ENCODE results near the gene FIBIN. TPM values are rescaled to one million over a fixed set of nuclear protein-coding genes. Genes with fewer than 3 reads are reported as not detected.

FIBIN gene
- total and polyA plus RNA-seq, 2 donors from 2014 or later: 14.5 to 85.4 TPM

- intact Hi-C loops (cut with DNase I): no loop called here
- Histone ChIP-seq H3K4me1 (ENCODE audit: control insufficient read depth in 2 of 3, insufficient read depth in 2 of 3, low read depth in 1 of 3, low read length in 3 of 3) (no peaks in the 10 kb centered on the region), H3K9ac (ENCODE audit: low read length in 3 of 3) (no peak overlapping the region), H3K9me3 (ENCODE audit: control insufficient read depth in 2 of 3, insufficient read depth in 1 of 3, low read length in 3 of 3) (no peaks in the 10 kb centered on the region), H3K27me3 (ENCODE audit: control insufficient read depth, insufficient read depth, low read length) (no peaks in the 10 kb centered on the region), H3K27ac (ENCODE audit: low read depth in 2 of 2, low read length in 2 of 2) (no peak overlapping the region), H3K36me3 (ENCODE audit: control insufficient read depth in 2 of 3, insufficient read depth in 3 of 3, low read length in 3 of 3) (no peaks in the 10 kb centered on the region), H3K4me3 (ENCODE audit: low read length in 3 of 3) (no peak overlapping the region)
- TF ChIP-seq CTCF (IDR thresholded peaks at IDR 0.05; ENCODE audit: borderline replicate concordance, extremely low read depth, insufficient read depth): no peak
- FAIRE-seq (no peak), DNase-seq (peak in 1 of 5 donors; percentile 20)
Observed at GRCh38 chr11:27013781-27014361, 20.0 kb downstream of the FIBIN start.

GRCh38 chr11:27018902-27019529 is 25.1 kb downstream of the FIBIN start:
- FAIRE-seq (no peak), DNase-seq (no peak)
- H3K27me3 ChIP-seq (ENCODE audit: control insufficient read depth, insufficient read depth, low read length): no peaks in the 10 kb centered on the region
- H3K36me3 ChIP-seq (ENCODE audit: control insufficient read depth in 2 of 3, insufficient read depth in 3 of 3, low read length in 3 of 3): no peaks in the 10 kb centered on the region
- no peak overlapping the region for H3K27ac ChIP-seq (ENCODE audit: low read depth in 2 of 2, low read length in 2 of 2)
- H3K4me1 ChIP-seq (ENCODE audit: control insufficient read depth in 2 of 3, insufficient read depth in 2 of 3, low read depth in 1 of 3, low read length in 3 of 3): peaks cover 0 to 7% (median 0%) of the 10 kb centered on the region in 3 donors
- no peaks in the 10 kb centered on the region for H3K9me3 ChIP-seq (ENCODE audit: control insufficient read depth in 2 of 3, insufficient read depth in 1 of 3, low read length in 3 of 3)
- H3K4me3 ChIP-seq (ENCODE audit: low read length in 3 of 3): no peak overlapping the region
- no peak overlapping the region for H3K9ac ChIP-seq (ENCODE audit: low read length in 3 of 3)
- TF ChIP-seq CTCF (IDR thresholded peaks at IDR 0.05; ENCODE audit: borderline replicate concordance, extremely low read depth, insufficient read depth): no peak
- intact Hi-C loops (cut with DNase I): no loop called here

GRCh38 chr11:27020751-27021150 is 26.8 kb downstream of the FIBIN start:
- Histone ChIP-seq H3K4me1 (ENCODE audit: control insufficient read depth in 2 of 3, insufficient read depth in 2 of 3, low read depth in 1 of 3, low read length in 3 of 3) (peaks cover 0 to 20% (median 0%) of the 10 kb centered on the region in 3 donors), H3K36me3 (ENCODE audit: control insufficient read depth in 2 of 3, insufficient read depth in 3 of 3, low read length in 3 of 3) (no peaks in the 10 kb centered on the region), H3K9ac (ENCODE audit: low read length in 3 of 3) (no peak overlapping the region), H3K9me3 (ENCODE audit: control insufficient read depth in 2 of 3, insufficient read depth in 1 of 3, low read length in 3 of 3) (no peaks in the 10 kb centered on the region), H3K4me3 (ENCODE audit: low read length in 3 of 3) (no peak overlapping the region), H3K27me3 (ENCODE audit: control insufficient read depth, insufficient read depth, low read length) (no peaks in the 10 kb centered on the region), H3K27ac (ENCODE audit: low read depth in 2 of 2, low read length in 2 of 2) (no peak overlapping the region)
- DNase-seq (peak in 2 of 5 donors; percentile 41 to 68), FAIRE-seq (no peak)
- intact Hi-C loops (cut with DNase I): no loop called here
- no peak for TF ChIP-seq CTCF (IDR thresholded peaks at IDR 0.05; ENCODE audit: borderline replicate concordance, extremely low read depth, insufficient read depth)
